ENCODE results near the gene SLC2A9.

- no peak for TF ChIP-seq POLR2AphosphoS5 (IDR thresholded peaks at IDR 0.05; ENCODE audit: low read depth, low read length)
- TF ChIP-seq REST (IDR thresholded peaks at IDR 0.05; ENCODE audit: insufficient read depth in 1 of 2, low read depth in 2 of 2, low read length in 2 of 2), result no peak
Observed at GRCh38 chr4:10001757-10002156, 19.5 kb downstream of the SLC2A9 start.
